CD14-positive monocyte (primary cell): ENCODE measurements around the gene TUBGCP3. TPM values are rescaled to one million over a fixed set of nuclear protein-coding genes. Genes with fewer than 3 reads are reported as not detected.

ENCODE experiments used
- DNase-seq, 3 donors: peaks; one replicate each; pipeline ENCODE4 v3.0.0-alpha.2; 2011 to 2022
- H2AFZ ChIP-seq: 2 replicates; pipeline ENCODE4 v1.6.0; 2012; ENCODE audit warnings: mild to moderate bottlenecking, low read depth, low read length, inconsistent platforms; ENCODE audit not compliant: insufficient read depth, poor library complexity, severe bottlenecking
- H3K27ac ChIP-seq, 2 donors: 1 replicate in 1 of 2; 2 replicates in 1 of 2; pipeline ENCODE4 v1.5.1; 2012 to 2013; ENCODE audit warnings: low read length in 2 of 2, control low read depth in 1 of 2, inconsistent platforms in 1 of 2, low read depth in 1 of 2, mild to moderate bottlenecking in 1 of 2
- H3K27me3 ChIP-seq, 2 donors: one replicate each; pipeline versions ENCODE4 v1.6.0 to v1.6.1; 2011 to 2013; ENCODE audit warnings: low read length in 2 of 2; ENCODE audit not compliant: control insufficient read depth in 2 of 2, insufficient read depth in 2 of 2
- H3K36me3 ChIP-seq, 2 donors: replicated peaks in 1 of 2; 1 replicate in 1 of 2; 2 replicates in 1 of 2; pipeline versions ENCODE4 v1.5.1 to v1.6.1; 2012 to 2013; ENCODE audit warnings: low read length in 2 of 2, control low read depth in 1 of 2, inconsistent platforms in 1 of 2, mild to moderate bottlenecking in 1 of 2; ENCODE audit not compliant: insufficient read depth in 2 of 2, control insufficient read depth in 1 of 2
- H3K4me1 ChIP-seq, 2 donors: 1 replicate in 1 of 2; 2 replicates in 1 of 2; pipeline versions ENCODE4 v1.5.1 to v1.6.1; 2012 to 2013; ENCODE audit warnings: low read length in 2 of 2, control low read depth in 1 of 2, inconsistent platforms in 1 of 2, mild to moderate bottlenecking in 1 of 2, moderate library complexity in 1 of 2; ENCODE audit not compliant: insufficient read depth in 2 of 2, control insufficient read depth in 1 of 2
- H3K4me2 ChIP-seq: replicated peaks from 2 replicates; pipeline ENCODE3; 2012; ENCODE audit warnings: low read length, moderate library complexity, mild to moderate bottlenecking; ENCODE audit not compliant: poor library complexity, severe bottlenecking; ENCODE audit errors: extremely low read depth
- H3K4me3 ChIP-seq, 3 experiments: fragments of 200-600 bp in 1 of 3; sonication (generic) in 1 of 3; replicated peaks in 1 of 3; 1 replicate in 2 of 3; 2 replicates in 1 of 3; pipeline ENCODE4 v1.5.1; 2011 to 2013; ENCODE audit warnings: low read length in 3 of 3, mild to moderate bottlenecking in 3 of 3, control low read depth in 2 of 3, low read depth in 2 of 3, inconsistent platforms in 1 of 3, moderate library complexity in 1 of 3
- H3K79me2 ChIP-seq: 2 replicates; pipeline ENCODE4 v1.6.0; 2012; ENCODE audit warnings: mild to moderate bottlenecking, control low read depth, inconsistent platforms, low read length, moderate library complexity; ENCODE audit not compliant: insufficient read depth
- H3K9ac ChIP-seq: 2 replicates; pipeline ENCODE4 v1.6.0; 2017; ENCODE audit warnings: low read length, mild to moderate bottlenecking; ENCODE audit not compliant: insufficient read depth, poor library complexity, severe bottlenecking
- H3K9me3 ChIP-seq, 2 donors: replicated peaks in 1 of 2; 1 replicate in 1 of 2; 2 replicates in 1 of 2; pipeline versions ENCODE4 v1.5.1 to v1.6.1; 2012 to 2013; ENCODE audit warnings: low read length in 2 of 2, control low read depth in 1 of 2; ENCODE audit not compliant: control insufficient read depth in 1 of 2, insufficient read depth in 1 of 2
- H4K20me1 ChIP-seq: 2 replicates; pipeline ENCODE4 v1.6.0; 2012; ENCODE audit warnings: mild to moderate bottlenecking, low read length, control low read depth, moderate library complexity; ENCODE audit not compliant: insufficient read depth
- H3K27ac Mint-ChIP-seq, 7 donors: one replicate each; pipeline ENCODE4 v1.8.0; 2020; ENCODE audit warnings: mild to moderate bottlenecking in 7 of 7, mixed read lengths in 7 of 7, moderate library complexity in 6 of 7, inconsistent platforms in 2 of 7
- H3K27me3 Mint-ChIP-seq, 3 donors: one replicate each; pipeline ENCODE4 v1.8.0; 2021 to 2022; ENCODE audit warnings: low read depth in 3 of 3, mild to moderate bottlenecking in 3 of 3, mixed read lengths in 3 of 3, moderate library complexity in 3 of 3, inconsistent platforms in 1 of 3
- H3K36me3 Mint-ChIP-seq, 2 donors: one replicate each; pipeline ENCODE4 v1.8.0; 2020; ENCODE audit warnings: mixed read lengths in 2 of 2, inconsistent platforms in 1 of 2, mild to moderate bottlenecking in 1 of 2
- H3K4me1 Mint-ChIP-seq: one replicate; pipeline ENCODE4 v1.8.0; 2020; ENCODE audit warnings: mild to moderate bottlenecking, mixed read lengths
- H3K4me3 Mint-ChIP-seq, 2 donors: one replicate each; pipeline ENCODE4 v1.8.0; 2020; ENCODE audit warnings: mild to moderate bottlenecking in 2 of 2, mixed read lengths in 2 of 2, moderate library complexity in 1 of 2
- H3K9me3 Mint-ChIP-seq, 7 donors: one replicate each; pipeline ENCODE4 v1.8.0; 2020 to 2022; ENCODE audit warnings: mixed read lengths in 7 of 7, mild to moderate bottlenecking in 6 of 7, moderate library complexity in 6 of 7, inconsistent platforms in 2 of 7
- WGBS: methylation state at CpG from one replicate; pipeline ENCODE4 v1.1.5; 2013; ENCODE audit warnings: missing lambda C conversion rate; ENCODE audit not compliant: insufficient coverage; 5-methylcytosine and 5-hydroxymethylcytosine counted together
- intact Hi-C, 2 donors: fragments of 100-400 bp; cut with micrococcal nuclease; formaldehyde crosslinking; loops; one replicate each; pipeline versions ENCODE4 v1.15.0 to v1.15.1; 2023
- polyA plus RNA-seq, 3 donors: library from polyadenylated mRNA; depleted of rRNA in 1 of 3; unstranded in 2 of 3; stranded (reverse) in 1 of 3; fragments of 300-500 nt in 2 of 3; fragments of >200 nt in 1 of 3; fragmentation: Illumina TruSeq in 2 of 3; gene quantifications; 1 replicate in 2 of 3; 2 replicates in 1 of 3; pipeline ENCODE4 v1.2.3, GENCODE V29; 2012 to 2021
- TF ChIP-seq, protein P1 (sequence below): fragments of 200-600 bp; IDR thresholded peaks from one replicate; pipeline ENCODE4 v1.8.0; 2022; ENCODE audit warnings: antibody characterized with exemption, mild to moderate bottlenecking

Gene TUBGCP3
- polyA plus RNA-seq, 3 donors: 25.4 to 47.1 (median 34.1) TPM

DNA sequence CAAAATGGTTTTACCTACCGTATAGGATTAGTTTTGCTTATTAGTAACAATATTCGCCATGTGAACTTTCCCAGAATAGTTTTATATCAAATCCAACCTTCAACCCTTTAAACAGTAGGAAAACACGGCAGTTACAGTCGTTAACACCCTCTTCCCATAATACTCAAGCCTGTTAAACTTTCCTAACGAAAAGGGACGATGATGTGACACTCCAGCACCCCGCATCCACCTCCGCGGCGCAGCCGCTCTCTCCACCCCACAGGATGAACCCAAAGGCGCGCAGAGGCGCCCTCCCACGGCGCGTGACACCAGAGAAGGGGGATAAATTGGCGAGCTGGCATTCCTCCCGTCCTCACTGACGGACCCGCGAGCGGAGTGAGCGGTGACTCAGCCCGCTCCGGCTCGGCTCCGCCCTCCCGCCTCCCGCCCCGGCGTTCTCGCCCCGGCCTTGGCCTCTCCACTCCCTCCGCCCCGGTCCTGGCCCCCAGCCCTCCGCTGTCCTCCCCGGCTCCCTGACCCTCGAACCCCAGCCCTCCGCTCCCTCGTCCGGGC is 665 bp downstream of the TUBGCP3 start:
- H3K27ac Mint-ChIP-seq: peak overlapping the region; percentile 91 to 99 (median 97)
- peaks cover 0 to 2% (median 0%) of the 10 kb centered on the region in 3 donors for H3K27me3 Mint-ChIP-seq
- peak overlapping the region; percentile 95 to 99 for H3K4me3 Mint-ChIP-seq
- Histone ChIP-seq H2AFZ (peak overlapping the region; percentile 95), H3K4me2 (peak overlapping the region; percentile 87), H3K9ac (peak overlapping the region; percentile 93), H3K27ac (peak overlapping the region; percentile 87 to 91), H3K79me2 (peaks cover 65% of the 10 kb centered on the region), H3K4me3 (peak overlapping the region; percentile 83 to 96 (median 88)), H3K9me3 (no peaks in the 10 kb centered on the region), H3K27me3 (no peaks in the 10 kb centered on the region), H3K36me3 (no peaks in the 10 kb centered on the region), H3K4me1 (peaks cover 48 to 60% of the 10 kb centered on the region in 2 donors), H4K20me1 (peaks cover 3% of the 10 kb centered on the region)
- intact Hi-C loops: loop anchor here (10.0 kb wide), 3 partner anchors 618 to 908 kb away; partner anchors contain the start of genes CUL4A (in 1 of the 2), DCUN1D2 (in 1 of the 2), LAMP1 (in 1 of the 2) and PCID2 (in 1 of the 2)
- DNase-seq: peak; percentile 78 to 82 (median 81)
- WGBS: 0% methylated on average over 40 of the region's 42 CpGs
- TF ChIP-seq, protein P1, sequence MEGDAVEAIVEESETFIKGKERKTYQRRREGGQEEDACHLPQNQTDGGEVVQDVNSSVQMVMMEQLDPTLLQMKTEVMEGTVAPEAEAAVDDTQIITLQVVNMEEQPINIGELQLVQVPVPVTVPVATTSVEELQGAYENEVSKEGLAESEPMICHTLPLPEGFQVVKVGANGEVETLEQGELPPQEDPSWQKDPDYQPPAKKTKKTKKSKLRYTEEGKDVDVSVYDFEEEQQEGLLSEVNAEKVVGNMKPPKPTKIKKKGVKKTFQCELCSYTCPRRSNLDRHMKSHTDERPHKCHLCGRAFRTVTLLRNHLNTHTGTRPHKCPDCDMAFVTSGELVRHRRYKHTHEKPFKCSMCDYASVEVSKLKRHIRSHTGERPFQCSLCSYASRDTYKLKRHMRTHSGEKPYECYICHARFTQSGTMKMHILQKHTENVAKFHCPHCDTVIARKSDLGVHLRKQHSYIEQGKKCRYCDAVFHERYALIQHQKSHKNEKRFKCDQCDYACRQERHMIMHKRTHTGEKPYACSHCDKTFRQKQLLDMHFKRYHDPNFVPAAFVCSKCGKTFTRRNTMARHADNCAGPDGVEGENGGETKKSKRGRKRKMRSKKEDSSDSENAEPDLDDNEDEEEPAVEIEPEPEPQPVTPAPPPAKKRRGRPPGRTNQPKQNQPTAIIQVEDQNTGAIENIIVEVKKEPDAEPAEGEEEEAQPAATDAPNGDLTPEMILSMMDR: no peak
- H3K9me3 Mint-ChIP-seq: peaks cover 0 to 3% (median 0%) of the 10 kb centered on the region in 7 donors
- H3K4me1 Mint-ChIP-seq: peaks cover 58% of the 10 kb centered on the region
- no peaks in the 10 kb centered on the region for H3K36me3 Mint-ChIP-seq

DNA sequence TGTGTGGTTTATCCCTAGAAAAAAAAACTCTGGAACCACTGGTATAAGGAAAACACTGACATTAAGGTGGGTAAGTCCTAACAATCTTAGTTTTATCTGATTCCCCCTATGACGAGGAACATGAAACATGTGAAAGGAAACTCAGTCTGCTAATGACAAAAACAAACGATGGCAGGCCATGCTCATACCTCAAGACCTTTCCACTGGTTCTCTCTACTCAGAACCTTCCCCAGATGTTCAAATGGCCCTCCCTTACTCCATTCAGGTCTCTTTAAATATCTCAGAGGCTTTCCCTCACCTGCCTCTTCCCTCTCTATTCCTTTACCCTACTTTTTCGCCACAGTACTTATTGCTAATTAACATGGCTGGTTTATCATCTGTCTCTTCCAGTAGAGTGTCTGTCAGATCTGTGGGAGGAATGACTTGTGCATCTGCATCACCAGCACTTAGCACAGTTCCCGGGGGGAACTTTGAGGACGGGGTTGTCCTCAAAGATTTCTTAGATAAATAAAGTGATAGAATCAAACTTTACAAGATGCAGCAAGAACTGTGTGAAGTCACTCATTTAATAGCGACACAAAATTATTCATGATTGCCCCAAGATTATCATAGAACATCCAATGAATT is 1.5 kb downstream of the TUBGCP3 start:
- WGBS: 25% methylated on average over 2 of the region's 6 CpGs
- peak overlapping the region; percentile 83 to 96 (median 88) for H3K4me3 ChIP-seq
- Mint-ChIP-seq H3K9me3 (peaks cover 0 to 3% (median 0%) of the 10 kb centered on the region in 7 donors), H3K27ac (peak overlapping the region; percentile 91 to 99 (median 97)), H3K36me3 (peaks cover 3 to 4% of the 10 kb centered on the region in 2 donors), H3K4me1 (peaks cover 66% of the 10 kb centered on the region), H3K27me3 (peaks cover 0 to 1% (median 0%) of the 10 kb centered on the region in 3 donors), H3K4me3 (peak overlapping the region; percentile 95 to 99)
- peaks cover 5% of the 10 kb centered on the region for H4K20me1 ChIP-seq
- H3K9me3 ChIP-seq: no peaks in the 10 kb centered on the region
- H3K4me2 ChIP-seq: peak overlapping the region; percentile 87
- no peak overlapping the region for H3K9ac ChIP-seq
- TF ChIP-seq, protein P1: no peak
- peak overlapping the region; percentile 95 for H2AFZ ChIP-seq
- H3K79me2 ChIP-seq: peaks cover 73% of the 10 kb centered on the region
- peaks cover 56 to 68% of the 10 kb centered on the region in 2 donors for H3K4me1 ChIP-seq
- H3K27me3 ChIP-seq: no peaks in the 10 kb centered on the region
- H3K27ac ChIP-seq: peak overlapping the region in 1 of 2 donors; percentile 87
- intact Hi-C loops: loop anchor here (10.0 kb wide), 3 partner anchors 618 to 908 kb away; partner anchors contain the start of genes CUL4A (in 1 of the 2), DCUN1D2 (in 1 of the 2), LAMP1 (in 1 of the 2) and PCID2 (in 1 of the 2)
- DNase-seq: no peak
- no peaks in the 10 kb centered on the region for H3K36me3 ChIP-seq
